Measurements from ENCODE around the gene ERG28. TPM values are rescaled to one million over a fixed set of nuclear protein-coding genes. Genes with fewer than 3 reads are reported as not detected.

The ERG28 gene
- total RNA-seq, 3 donors from 2014 or later: 14.9 to 16.8 (median 15.9) TPM

DNA sequence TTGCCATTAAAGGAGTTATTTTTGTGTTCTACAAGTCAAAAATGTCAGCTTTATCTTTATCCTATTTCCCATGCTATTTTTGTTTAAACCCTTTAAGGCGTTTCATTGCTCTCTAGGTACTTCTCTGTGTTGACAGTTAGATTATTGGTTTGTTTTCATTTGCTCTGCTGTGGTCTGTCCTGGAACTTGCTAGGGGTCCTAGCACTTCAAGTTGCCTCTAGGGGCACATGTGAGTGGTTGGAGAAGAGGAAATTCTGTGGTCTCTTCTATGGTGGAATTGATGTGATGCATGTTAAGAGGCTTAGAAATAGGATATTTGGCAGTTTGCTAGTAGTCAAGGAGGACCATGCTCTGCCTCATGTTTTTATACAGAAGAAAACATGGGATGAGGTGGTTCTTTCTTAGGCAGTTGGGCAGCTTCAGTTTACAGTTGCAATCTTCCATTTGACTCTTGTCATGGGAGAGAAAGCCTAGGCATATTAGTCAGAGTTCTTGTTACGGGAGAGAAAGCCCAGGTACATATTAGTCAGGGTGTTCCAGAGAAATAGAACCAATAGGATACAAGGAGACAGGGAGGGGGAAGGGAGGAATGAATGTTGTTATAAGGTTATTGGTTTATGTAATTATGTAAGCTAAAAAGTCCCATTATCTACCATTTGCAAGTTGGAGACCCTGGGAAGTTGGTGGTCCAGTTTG lies 14.7 kb upstream of the ERG28 start:
- Mint-ChIP-seq H3K36me3 (ENCODE audit: insufficient read depth) (peaks cover 23% of the 10 kb centered on the region), H3K9me3 (peaks cover 3% of the 10 kb centered on the region), H3K27me3 (ENCODE audit: low read depth) (no peaks in the 10 kb centered on the region), H3K4me1 (ENCODE audit: low read depth) (peaks cover 10% of the 10 kb centered on the region), H3K4me3 (no peak overlapping the region)
- DNase-seq (no peak), ATAC-seq (no peak)

- Mint-ChIP-seq H3K36me3 (ENCODE audit: insufficient read depth) (peaks cover 37% of the 10 kb centered on the region), H3K4me1 (ENCODE audit: low read depth) (peaks cover 10% of the 10 kb centered on the region), H3K4me3 (no peak overlapping the region), H3K27me3 (ENCODE audit: low read depth) (no peaks in the 10 kb centered on the region), H3K9me3 (peaks cover 3% of the 10 kb centered on the region)
- ATAC-seq: peak; percentile 55 to 66
- no peak for DNase-seq
Observed at GRCh38 chr14:75673345-75674035, 12.8 kb upstream of the ERG28 start.

DNA sequence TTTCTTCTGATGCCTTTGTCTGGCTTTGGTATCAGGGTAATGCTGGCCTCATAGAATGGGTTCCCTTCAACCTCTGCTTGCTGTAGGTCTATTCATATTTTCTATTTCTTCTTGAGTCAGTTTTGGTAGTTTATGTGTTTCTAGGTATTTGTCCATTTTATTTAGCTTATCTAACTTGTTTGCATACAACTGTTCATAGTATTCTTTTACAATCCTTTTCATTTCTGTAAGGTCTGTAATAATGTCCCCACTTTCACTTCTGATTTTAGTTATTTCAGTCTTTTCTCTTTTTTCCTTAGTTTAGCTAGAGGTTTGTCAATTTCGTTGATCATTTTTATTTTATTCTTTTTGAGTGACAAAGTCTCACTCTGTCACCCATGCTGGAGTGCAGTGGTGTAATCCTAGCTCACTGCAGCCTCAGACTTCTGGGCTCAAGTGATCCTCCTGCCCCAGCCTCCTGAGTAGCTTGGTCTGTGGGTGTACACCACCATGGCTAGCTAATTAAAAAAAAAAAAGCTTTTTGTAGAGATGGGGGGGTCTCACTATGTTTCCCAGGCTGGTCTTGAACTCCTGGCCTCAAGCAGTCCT lies 12.0 kb upstream of the ERG28 start:
- H3K4me1 Mint-ChIP-seq (ENCODE audit: low read depth): peaks cover 10% of the 10 kb centered on the region
- H3K36me3 Mint-ChIP-seq (ENCODE audit: insufficient read depth): peaks cover 37% of the 10 kb centered on the region
- DNase-seq (no peak), ATAC-seq (no peak)
- peaks cover 3% of the 10 kb centered on the region for H3K9me3 Mint-ChIP-seq
- H3K27me3 Mint-ChIP-seq (ENCODE audit: low read depth): no peaks in the 10 kb centered on the region
- H3K4me3 Mint-ChIP-seq: no peak overlapping the region

DNA sequence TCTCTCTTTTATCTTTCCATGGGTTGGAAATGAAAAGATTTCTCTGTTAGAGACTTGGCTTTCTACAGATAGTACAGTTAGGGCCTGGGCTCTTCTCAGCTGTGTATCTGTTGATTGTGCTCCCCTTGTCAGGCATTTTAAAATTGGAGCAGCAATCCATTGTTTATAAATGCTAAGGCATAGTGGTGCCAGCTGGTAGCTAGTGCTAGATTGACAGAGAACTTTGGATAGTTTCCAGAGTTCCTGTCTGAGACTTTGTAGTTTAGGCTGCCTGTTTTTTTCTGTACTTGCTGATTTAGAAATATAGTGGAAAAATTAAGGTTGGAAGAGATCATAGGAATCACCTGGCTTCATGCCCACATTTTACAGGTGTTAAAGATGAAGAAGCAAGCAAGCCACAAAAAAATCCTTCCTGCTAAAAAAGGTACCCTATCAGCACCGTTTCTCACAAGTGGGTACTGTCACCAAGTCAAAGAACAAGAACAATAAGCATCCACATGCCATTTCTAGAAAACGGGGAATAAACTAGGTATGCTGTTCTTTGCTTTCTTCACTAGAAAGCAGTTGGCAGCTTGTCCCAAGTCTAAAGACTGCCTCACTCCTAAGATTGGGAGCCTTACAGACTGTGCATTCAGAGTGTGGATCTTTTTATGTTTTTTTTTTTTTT lies 6.6 kb upstream of the ERG28 start:
- no peak overlapping the region for H3K4me3 Mint-ChIP-seq
- H3K4me1 Mint-ChIP-seq (ENCODE audit: low read depth): peaks cover 4% of the 10 kb centered on the region
- no peaks in the 10 kb centered on the region for H3K27me3 Mint-ChIP-seq (ENCODE audit: low read depth)
- peaks cover 31% of the 10 kb centered on the region for H3K36me3 Mint-ChIP-seq (ENCODE audit: insufficient read depth)
- no peaks in the 10 kb centered on the region for H3K9me3 Mint-ChIP-seq
- ATAC-seq (no peak), DNase-seq (no peak)

GRCh38 chr14:75662966-75663365 lies 2.3 kb upstream of the ERG28 start:
- Mint-ChIP-seq H3K4me3 (peak overlapping the region; percentile 33), H3K9me3 (no peaks in the 10 kb centered on the region), H3K36me3 (ENCODE audit: insufficient read depth) (peaks cover 8% of the 10 kb centered on the region), H3K4me1 (ENCODE audit: low read depth) (peaks cover 17% of the 10 kb centered on the region), H3K27me3 (ENCODE audit: low read depth) (no peaks in the 10 kb centered on the region)
- DNase-seq (no peak), ATAC-seq (no peak)

DNA sequence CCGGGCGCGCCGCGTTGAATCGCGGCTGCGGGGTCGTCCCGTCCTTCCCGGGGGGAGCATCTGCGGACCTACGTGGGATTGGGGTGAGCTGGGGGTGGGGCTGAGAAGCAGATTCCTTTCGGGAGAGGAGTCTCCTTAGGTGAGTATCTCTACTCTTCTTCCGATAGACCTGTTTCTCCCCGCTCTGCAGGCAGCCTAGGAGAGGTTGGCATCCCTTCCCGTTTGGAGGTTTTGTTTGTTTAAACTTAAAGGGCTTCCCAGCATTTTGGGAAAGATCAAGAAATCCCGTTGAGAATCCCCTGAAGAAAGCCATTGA lies 781 bp upstream of the ERG28 start:
- peak overlapping the region; percentile 91 for H3K4me3 Mint-ChIP-seq
- no peaks in the 10 kb centered on the region for H3K27me3 Mint-ChIP-seq (ENCODE audit: low read depth)
- H3K9me3 Mint-ChIP-seq: no peaks in the 10 kb centered on the region
- DNase-seq (no peak), ATAC-seq (peak in 1 of 2 donors; percentile 1)
- peaks cover 7% of the 10 kb centered on the region for H3K36me3 Mint-ChIP-seq (ENCODE audit: insufficient read depth)
- peaks cover 17% of the 10 kb centered on the region for H3K4me1 Mint-ChIP-seq (ENCODE audit: low read depth)

- H3K36me3 Mint-ChIP-seq (ENCODE audit: insufficient read depth): peaks cover 4% of the 10 kb centered on the region
- peaks cover 17% of the 10 kb centered on the region for H3K4me1 Mint-ChIP-seq (ENCODE audit: low read depth)
- no peaks in the 10 kb centered on the region for H3K27me3 Mint-ChIP-seq (ENCODE audit: low read depth)
- peak overlapping the region; percentile 91 for H3K4me3 Mint-ChIP-seq
- no peak for ATAC-seq
- no peaks in the 10 kb centered on the region for H3K9me3 Mint-ChIP-seq
- DNase-seq: no peak
Observed at GRCh38 chr14:75660238-75660629, 442 bp downstream of the ERG28 start.

- Mint-ChIP-seq H3K27me3 (ENCODE audit: low read depth) (no peaks in the 10 kb centered on the region), H3K36me3 (ENCODE audit: insufficient read depth) (peaks cover 8% of the 10 kb centered on the region), H3K9me3 (no peaks in the 10 kb centered on the region), H3K4me3 (no peak overlapping the region), H3K4me1 (ENCODE audit: low read depth) (peaks cover 18% of the 10 kb centered on the region)
- no peak for DNase-seq
- ATAC-seq: no peak
Observed at GRCh38 chr14:75658957-75659356, 1.7 kb downstream of the ERG28 start.

DNA sequence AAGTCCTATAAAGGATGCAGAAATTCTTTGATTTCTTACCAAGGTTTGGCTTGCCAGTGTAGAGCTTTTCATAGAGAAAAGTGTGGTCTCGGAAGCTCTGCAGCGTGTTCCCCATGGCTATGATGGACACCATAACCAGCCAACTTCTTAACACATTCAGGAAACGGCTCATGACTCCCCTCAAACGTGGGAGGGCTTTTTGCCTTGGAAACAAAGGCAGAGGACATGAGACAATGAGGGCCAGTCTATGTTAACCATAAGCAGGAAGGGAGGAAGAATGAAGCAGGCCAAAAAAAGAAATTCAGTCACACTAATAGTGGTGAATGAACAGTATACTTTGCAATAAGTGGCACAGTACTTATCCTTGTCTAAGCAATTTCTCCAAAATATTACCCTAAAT lies 3.3 kb downstream of the ERG28 start:
- Mint-ChIP-seq H3K27me3 (ENCODE audit: low read depth) (no peaks in the 10 kb centered on the region), H3K36me3 (ENCODE audit: insufficient read depth) (peaks cover 8% of the 10 kb centered on the region), H3K9me3 (no peaks in the 10 kb centered on the region), H3K4me1 (ENCODE audit: low read depth) (peaks cover 18% of the 10 kb centered on the region), H3K4me3 (no peak overlapping the region)
- ATAC-seq (no peak), DNase-seq (no peak)

GRCh38 chr14:75655235-75655634 lies 5.4 kb downstream of the ERG28 start:
- Mint-ChIP-seq H3K9me3 (no peaks in the 10 kb centered on the region), H3K36me3 (ENCODE audit: insufficient read depth) (peaks cover 24% of the 10 kb centered on the region)
- no peak for ATAC-seq

DNA sequence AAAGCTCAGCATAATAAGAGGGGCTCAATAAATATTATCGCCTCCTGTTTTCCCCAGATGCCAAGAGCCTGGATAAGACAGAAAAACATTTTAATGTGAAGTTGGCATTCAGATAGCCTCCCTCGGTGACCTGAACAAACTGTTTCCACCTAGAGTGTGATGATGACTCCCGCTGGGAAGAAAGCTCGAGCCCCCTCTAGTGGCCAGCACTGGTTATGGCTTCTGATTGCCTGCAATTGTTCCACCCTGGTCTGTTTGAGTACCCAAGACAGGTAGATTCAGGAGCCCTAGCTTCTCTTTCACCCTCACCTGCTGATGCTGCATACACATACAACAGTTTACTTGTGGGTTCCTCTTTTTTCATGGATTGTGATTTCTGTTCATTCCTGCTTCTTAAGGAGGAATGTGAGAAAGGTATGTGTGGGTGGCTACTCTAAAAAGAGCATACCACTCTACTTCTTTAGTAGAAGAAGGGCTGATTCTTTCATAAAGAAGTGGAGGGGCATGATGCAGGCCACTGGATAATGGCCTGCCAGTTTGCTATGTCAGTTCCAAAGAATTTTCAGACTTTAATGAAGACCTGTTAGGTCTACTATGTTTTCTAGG lies 6.4 kb downstream of the ERG28 start:
- Mint-ChIP-seq H3K36me3 (ENCODE audit: insufficient read depth) (peaks cover 34% of the 10 kb centered on the region), H3K9me3 (no peaks in the 10 kb centered on the region), H3K27me3 (ENCODE audit: low read depth) (no peaks in the 10 kb centered on the region), H3K4me3 (no peak overlapping the region), H3K4me1 (ENCODE audit: low read depth) (peaks cover 5% of the 10 kb centered on the region)
- peak; percentile 95 to 97 for ATAC-seq
- DNase-seq: peak; percentile 86

More at GRCh38 chr14:75655235-75655634, 5.4 kb downstream of the ERG28 start:
- DNase-seq: no peak
- Mint-ChIP-seq H3K4me3 (no peak overlapping the region), H3K27me3 (ENCODE audit: low read depth) (no peaks in the 10 kb centered on the region), H3K4me1 (ENCODE audit: low read depth) (peaks cover 10% of the 10 kb centered on the region)

DNA sequence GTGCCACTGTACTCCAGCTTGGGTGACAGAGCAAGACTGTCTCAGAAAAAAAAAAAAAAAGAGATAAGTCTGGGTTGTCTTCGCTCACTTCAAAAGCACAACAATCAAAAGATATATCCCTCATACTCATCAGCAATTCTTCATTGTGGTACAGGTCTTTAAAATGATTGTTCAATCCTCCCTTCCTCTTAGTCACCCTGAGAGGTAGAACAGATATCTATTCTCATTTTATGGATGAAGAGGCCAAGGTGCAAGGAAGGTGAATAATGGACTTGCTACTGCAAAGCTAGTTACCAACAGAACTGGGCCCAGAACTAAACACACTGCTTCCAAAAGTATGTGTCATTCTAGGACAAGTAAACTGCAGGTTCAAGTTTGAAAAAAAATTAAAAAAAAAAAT lies 7.1 kb downstream of the ERG28 start:
- H3K36me3 Mint-ChIP-seq (ENCODE audit: insufficient read depth): peaks cover 37% of the 10 kb centered on the region

DNA sequence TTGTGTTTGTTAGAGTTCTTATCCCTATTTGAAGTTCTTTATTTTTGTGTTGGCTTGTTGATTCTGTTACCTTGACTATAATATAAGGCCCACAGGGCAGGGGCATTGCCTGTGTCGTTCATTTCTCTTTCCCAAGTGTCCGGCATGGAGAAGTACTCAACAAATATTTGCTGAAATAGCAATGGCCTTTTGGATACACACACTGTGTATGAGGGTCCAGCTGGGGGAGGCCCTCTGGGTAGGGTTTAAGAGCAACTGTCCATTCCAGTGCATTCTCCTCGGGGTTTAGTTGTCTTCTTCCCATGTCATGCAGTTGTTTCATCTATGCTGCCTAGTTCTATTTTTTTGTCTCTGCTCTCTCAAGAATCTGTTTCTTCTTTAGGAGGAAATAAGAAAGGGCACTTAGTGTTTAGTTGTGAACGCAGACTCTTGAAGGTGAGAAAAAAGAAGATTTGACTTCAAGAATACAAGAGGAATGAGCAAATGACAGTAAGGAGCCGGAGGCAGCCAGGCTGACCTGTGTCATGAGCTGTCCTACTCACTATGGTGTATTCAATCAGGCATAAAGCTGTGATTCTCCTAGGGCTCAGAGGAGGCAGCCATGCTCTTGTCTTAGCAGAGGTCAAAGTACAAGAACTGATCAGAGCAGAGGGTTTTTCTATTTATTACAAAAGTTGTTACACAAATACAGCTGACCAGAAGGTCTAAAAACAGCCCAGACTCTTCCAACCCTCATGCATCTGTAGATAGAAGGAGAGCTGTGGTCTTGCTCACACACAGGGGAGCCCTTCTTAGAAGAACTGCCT lies 10.2 kb downstream of the ERG28 start:
- no peak overlapping the region for H3K4me3 Mint-ChIP-seq

More for the DNA sequence above, 7.1 kb downstream of the ERG28 start:
- ATAC-seq (no peak), DNase-seq (no peak)
- H3K27me3 Mint-ChIP-seq (ENCODE audit: low read depth): no peaks in the 10 kb centered on the region
- peaks cover 3% of the 10 kb centered on the region for H3K4me1 Mint-ChIP-seq (ENCODE audit: low read depth)
- H3K4me3 Mint-ChIP-seq: no peak overlapping the region
- no peaks in the 10 kb centered on the region for H3K9me3 Mint-ChIP-seq

More for the DNA sequence above, 10.2 kb downstream of the ERG28 start:
- H3K4me1 Mint-ChIP-seq (ENCODE audit: low read depth): peaks cover 3% of the 10 kb centered on the region
- no peaks in the 10 kb centered on the region for H3K27me3 Mint-ChIP-seq (ENCODE audit: low read depth)
- no peaks in the 10 kb centered on the region for H3K9me3 Mint-ChIP-seq
- DNase-seq (no peak), ATAC-seq (no peak)
- peaks cover 45% of the 10 kb centered on the region for H3K36me3 Mint-ChIP-seq (ENCODE audit: insufficient read depth)
